ENCODE data around the gene LHFPL2.
"Not testable (repeated sequence)": the region's sequence is repeated elsewhere in the genome, so short reads cannot be mapped to it uniquely, and the experiment has no call there.

The LHFPL2 gene

GRCh38 chr5:78473751-78474150 is 174.8 kb downstream of the LHFPL2 start:
- no peak for DNase-seq (ENCODE audit: low read depth in 2 of 2, low spot score in 1 of 2)

- DNase-seq (ENCODE audit: low read depth in 2 of 2, low spot score in 1 of 2) = no peak
Observed at GRCh38 chr5:78472469-78473106, 176.0 kb downstream of the LHFPL2 start.

- no peak for DNase-seq (ENCODE audit: low read depth in 2 of 2, low spot score in 1 of 2)
Observed at GRCh38 chr5:78471896-78472295, 176.7 kb downstream of the LHFPL2 start.

- no peak for DNase-seq (ENCODE audit: low read depth in 2 of 2, low spot score in 1 of 2)
Observed at GRCh38 chr5:78467752-78468357, 180.7 kb downstream of the LHFPL2 start.

- DNase-seq (ENCODE audit: low read depth in 2 of 2, low spot score in 1 of 2) = no peak
Observed at GRCh38 chr5:78467140-78467539, 181.4 kb downstream of the LHFPL2 start.

- no peak for DNase-seq (ENCODE audit: low read depth in 2 of 2, low spot score in 1 of 2)
Observed at GRCh38 chr5:78458843-78459242, 189.7 kb downstream of the LHFPL2 start.

- not testable (repeated sequence) for DNase-seq (ENCODE audit: low read depth in 2 of 2, low spot score in 1 of 2)
Observed at GRCh38 chr5:78457507-78457906, 191.1 kb downstream of the LHFPL2 start.

- no peak for DNase-seq (ENCODE audit: low read depth in 2 of 2, low spot score in 1 of 2)
Observed at GRCh38 chr5:78449103-78449502, 199.5 kb downstream of the LHFPL2 start.

- no peak for DNase-seq (ENCODE audit: low read depth in 2 of 2, low spot score in 1 of 2)
Observed at GRCh38 chr5:78447775-78448424, 200.7 kb downstream of the LHFPL2 start.
